CD4-positive, alpha-beta T cell treated with Interleukin-2 at 100 ng/mL for 4 hours (primary cell): ENCODE data around the gene RANGAP1.

ENCODE experiments used
- DNase-seq: peaks from one replicate; pipeline ENCODE4 v3.0.0-alpha.2; 2020; ENCODE audit warnings: low spot score

Gene RANGAP1, protein sequence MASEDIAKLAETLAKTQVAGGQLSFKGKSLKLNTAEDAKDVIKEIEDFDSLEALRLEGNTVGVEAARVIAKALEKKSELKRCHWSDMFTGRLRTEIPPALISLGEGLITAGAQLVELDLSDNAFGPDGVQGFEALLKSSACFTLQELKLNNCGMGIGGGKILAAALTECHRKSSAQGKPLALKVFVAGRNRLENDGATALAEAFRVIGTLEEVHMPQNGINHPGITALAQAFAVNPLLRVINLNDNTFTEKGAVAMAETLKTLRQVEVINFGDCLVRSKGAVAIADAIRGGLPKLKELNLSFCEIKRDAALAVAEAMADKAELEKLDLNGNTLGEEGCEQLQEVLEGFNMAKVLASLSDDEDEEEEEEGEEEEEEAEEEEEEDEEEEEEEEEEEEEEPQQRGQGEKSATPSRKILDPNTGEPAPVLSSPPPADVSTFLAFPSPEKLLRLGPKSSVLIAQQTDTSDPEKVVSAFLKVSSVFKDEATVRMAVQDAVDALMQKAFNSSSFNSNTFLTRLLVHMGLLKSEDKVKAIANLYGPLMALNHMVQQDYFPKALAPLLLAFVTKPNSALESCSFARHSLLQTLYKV

DNA sequence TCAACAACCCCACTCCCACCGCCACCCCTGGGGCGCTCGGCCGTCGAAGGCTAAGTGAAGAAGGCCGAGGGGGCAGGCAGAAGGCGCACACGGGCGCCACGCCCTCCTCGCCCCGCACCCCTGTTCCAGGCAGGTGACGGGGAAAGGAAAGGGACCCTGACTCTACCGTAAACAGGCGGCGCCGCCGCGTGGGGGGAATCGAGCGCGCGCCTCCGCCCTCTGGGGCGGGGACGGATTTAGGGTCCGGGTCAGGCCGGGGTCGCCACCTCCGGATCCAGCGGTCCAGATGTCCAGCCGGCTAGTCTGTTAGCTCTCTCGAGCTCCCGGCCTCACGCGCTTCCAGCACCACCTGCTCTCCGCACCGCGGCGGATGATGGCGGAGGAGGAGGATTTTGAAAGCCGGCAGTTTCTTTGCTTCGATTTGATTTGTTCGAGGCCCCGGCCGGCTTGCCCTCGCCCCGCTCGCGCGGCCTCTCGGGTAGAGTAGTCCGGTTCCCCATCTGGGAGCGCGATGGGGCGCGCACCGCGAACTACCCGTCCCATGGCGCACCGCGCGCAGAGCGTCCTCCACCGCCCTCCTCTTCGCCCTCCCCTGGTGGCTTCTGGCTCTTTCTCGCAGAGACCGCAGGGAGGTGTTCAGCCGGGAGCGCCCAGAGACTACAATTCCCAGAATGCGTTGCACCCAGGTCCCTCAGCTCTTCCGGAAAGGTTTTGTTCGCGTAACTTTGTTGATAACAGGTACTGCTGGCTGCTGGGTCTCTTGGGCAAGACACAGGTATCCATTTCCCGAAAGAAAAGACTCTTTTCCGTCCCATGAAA, at the start of gene RANGAP1:
Gene RANGAP1, minus strand, starts transcription at position 368 of the 819 bp plus-strand sequence. CDS start 5,143 bp downstream, outside the sequence.
- DNase-seq, result peak; percentile 98

DNA sequence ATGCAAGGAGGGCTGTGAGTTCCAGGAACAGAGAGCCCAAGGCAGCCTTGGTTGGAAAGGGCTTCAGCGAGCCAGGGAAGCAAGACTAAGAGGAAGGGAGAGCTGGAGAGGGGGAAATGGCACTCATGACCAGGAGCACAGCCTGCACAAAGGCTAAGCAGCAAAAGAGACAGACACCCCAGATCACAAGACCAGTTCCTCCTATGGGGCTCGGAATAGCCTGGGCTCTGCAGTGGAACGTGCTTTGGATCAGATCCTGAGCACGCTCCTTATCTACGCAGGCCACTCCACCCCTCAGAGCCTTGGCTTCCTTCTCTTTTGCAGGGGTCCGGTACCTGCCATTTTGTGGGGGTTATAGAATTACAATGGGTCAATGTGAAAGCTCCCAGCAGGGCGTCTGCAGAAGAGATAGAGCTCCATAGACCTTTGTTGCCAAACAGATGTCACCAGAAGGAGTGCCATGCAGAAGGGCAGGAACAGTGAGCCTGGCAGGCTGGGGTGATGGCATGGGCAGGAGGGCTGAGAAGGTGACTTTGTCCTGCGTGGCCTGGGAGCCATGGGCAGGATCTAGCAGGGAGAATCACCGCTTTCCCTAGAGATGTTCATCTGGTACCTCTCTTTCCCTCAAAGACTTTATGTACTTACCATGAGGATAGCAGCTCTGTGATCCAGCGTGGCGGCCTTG, 49.1 kb upstream of the RANGAP1 start:
- no peak for DNase-seq

DNA sequence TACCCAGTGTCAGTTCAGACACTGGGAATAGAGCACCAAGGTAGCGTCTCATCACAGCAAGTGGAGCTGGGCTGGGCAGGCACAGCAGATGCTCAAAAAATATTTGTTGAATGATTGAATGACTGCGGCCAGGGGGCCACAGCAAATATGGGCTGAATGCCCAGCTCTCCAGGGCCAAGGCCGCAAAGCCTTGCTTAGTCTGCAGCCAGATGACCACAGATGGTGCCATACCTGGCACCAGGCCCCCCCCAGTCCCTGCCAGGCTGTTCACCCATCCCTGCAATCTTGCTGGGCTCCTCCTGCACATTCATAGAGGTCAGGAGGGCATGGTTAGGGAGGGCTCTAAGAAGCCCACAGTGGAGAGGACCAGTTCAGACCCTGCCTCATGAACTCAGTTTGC, 48.2 kb upstream of the RANGAP1 start:
- DNase-seq, result no peak

DNA sequence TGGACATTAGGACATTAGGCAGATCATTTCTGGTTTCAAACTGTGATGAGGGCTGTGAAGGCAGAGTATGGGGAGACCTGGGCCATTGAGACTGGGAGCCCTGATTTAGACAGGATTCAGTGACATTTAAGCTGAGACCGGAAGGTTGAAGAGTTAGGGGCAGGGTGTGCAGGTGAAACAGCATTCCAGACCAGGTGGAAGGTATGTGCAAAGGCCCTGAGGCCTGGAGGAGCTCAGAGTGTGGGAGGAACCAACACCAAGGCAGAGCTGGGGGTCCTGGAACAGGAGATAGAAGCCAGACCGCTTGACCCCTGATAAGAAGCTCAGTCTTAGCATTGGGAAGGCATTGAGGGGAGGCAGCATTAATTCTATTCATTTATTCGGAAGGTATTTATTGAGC, 47.8 kb upstream of the RANGAP1 start:
- no peak for DNase-seq

DNA sequence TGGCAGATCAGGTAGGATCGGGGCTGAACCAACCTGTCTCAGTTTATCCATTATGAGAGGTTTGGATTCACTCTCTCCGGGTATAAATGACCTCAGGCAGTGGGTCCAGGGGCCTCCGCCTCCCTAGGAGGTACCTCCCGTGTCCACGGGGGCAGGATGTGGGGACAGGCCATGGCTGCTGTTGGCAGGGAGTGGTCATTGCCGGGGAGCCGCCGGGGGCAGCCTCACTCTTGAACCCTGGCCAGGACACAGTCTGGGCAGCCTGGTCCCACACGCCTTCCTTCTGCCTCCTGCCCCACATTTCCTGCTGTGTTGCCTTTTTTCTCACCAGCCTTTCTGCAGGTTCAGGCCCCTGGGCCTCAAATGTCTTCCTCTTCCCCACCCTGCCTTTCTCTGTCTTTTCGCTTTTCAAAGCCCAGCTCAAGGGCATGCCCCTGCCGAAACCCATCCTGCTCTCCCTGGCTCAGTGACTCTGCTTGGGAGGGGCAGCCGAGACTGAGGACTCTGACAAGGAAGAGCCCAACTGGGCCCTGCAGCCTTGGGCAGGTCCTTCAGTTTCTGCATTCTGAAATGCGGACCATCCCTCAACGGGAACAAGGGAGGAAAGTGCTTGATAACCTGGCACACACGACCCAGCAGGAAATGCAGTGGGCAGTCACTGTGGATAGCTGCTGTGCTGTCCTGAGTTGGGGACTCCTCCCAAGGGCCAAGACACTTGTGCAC, 46.4 kb upstream of the RANGAP1 start:
- no peak for DNase-seq

DNA sequence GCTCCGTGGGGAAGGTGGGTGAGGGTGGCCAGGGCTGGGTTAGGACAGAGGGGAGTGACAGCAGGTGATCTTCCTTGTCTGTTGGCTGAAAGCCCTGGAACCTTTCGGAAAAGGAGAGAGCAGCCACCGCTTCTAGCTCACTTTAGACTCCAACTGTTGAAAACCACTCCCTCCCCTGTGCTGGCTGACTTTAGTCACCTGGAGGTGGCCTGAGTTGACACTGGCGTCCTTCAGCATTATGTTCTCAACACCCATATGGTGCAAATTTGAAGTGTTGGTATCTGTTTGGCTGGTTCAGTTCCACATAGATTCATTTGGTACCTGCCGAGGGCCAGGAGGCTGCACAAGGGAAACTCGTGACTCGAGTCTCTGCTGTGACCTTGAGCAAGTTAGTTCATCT, 44.2 kb upstream of the RANGAP1 start:
- DNase-seq, result no peak

DNA sequence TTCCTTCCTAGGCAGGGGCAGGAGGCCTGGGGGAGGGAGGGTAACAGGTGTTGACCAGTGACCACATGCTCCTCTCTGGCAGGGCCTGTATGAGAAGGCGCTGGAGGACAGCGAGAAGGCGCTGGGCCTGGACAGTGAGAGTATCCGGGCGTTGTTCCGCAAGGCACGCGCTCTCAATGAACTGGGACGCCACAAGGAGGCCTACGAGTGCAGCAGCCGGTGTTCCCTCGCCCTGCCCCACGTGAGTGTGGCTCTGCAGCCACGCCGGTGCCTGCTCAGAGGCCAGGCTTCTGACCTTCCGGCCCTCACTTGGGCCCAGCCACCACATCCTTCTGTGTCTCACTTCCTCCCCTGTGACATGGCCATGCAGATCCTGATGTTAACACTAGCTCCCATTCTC, 41.1 kb upstream of the RANGAP1 start:
- no peak for DNase-seq

DNA sequence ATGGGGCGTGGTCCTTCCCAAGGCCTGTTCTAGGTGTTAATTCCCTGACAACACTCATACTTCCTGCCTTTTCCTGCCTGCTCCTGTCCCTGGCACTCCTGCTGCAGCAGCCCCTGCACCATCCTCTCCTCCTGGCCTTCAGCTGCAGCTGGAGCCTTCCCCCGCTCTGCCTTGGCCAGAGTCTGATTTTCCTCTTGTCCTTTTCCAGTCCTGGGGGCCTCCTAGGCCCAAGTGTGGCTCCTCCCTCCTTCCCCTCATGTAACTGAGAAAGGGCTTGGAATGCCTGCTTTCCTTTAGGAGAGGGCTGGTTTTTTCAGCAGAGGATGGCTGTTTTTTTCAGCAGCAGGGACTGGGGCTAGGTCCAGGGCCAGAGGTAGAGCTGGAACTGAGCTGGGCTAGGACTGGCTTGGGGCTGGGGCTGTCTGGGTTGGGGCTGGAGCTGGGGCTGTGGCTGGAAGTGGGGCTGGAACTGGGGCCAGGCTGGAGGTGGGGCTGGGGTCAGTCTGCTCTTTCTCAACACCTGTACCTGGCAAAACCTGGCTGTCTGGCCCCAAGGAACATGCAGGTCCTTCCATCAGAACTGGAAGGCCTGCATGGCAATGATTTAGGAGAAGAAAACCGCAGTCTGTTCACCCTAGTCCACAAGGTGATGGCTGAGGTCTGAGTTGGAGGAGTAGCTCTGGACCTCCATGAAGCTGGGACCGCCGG, 39.0 kb upstream of the RANGAP1 start:
- DNase-seq, result no peak

DNA sequence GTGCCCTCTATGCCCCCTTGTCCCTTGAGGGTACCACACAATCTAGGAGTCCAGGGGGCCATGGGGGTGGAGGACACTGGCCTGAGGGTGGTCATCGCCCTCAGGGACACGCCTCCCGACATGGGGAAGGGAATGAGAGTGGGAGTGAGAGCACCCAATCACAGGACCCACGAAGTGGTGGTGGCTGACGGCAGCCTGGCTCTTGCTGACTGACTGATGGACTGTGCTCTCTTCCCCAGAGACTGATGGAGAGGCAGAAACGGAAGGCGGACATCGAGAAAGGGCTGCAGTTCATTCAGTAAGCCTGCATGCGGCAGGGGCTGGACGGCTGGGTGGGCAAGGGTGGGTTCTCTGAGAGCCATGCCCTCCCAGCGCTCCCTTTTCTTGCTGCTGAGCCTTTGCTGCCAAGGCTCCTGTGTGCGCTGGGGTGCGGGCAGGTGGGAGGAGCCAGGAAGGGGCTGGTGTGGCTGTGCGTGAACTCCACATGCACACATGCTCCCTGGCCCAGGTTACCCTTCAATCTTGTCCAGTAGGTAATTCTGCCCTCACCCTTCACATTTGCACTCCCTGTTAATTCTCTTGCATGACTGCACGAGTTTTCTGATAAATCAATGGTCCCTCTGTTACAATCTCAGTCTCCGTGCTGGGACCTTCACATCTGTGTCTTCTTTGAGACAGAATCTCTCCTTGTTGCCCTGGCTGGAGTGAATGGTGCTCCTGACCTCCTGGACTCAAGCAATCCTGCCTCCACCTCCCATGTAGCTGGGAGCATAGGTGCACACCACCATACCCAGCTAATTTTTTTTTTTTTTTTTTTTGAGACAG, 34.6 kb upstream of the RANGAP1 start:
- no peak for DNase-seq

DNA sequence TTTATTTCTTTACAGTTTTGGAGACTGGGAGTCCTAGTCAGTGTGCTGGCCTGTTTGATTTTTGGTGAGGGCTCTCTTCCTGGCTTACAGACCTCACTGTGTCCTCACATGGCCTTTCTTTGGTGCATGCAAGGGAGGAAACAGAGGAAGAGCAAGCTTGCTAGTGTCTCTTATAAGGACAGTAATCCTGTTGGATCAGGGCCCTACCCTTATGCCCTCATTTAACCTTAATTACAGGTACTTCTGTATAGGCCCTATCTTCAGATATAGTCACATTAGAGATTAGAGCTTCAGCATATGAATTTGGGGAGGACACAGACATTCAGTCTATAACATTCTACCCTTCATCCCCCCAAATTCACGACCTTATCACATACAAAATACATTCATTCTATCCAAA, 29.6 kb upstream of the RANGAP1 start:
- DNase-seq, result no peak

DNA sequence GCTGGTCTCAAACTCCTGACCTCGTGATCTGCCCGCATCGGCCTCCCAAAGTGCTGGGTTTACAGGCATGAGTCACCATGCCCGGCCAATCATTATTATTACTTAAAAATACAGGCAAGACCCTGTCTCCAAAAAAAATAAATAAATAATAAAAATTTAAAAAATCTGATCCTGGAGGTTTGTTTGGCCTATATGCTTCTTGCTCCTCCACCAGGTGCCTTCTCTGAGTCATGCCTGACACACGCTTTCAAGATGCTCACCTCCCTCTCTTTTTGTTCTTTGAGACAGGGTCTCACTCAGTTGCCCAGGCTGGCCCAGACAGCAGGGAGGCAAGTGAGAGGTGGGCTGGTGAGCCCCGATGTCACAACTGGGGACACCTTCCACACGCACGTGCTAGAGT, 28.8 kb upstream of the RANGAP1 start:
- no peak for DNase-seq

DNA sequence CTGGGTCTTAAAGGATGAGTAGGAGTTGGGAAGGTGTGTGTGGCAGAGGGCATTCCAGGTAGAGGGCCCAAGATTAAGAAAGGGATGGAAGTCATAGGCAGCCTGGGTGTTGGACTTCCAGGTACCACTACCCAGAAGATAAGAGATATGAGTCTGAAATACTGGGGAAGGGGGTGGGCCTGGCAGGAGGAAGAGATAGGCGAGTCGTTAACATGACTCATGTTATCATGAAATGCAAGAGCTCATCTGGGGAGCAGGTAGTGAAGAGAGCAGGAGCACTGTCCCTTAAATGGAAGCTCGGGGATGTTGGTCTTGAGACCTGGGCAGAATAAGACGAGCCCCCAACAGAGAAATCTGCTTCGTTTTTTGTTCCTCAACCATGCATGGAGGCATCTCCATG, 25.5 kb upstream of the RANGAP1 start:
- no peak for DNase-seq

DNA sequence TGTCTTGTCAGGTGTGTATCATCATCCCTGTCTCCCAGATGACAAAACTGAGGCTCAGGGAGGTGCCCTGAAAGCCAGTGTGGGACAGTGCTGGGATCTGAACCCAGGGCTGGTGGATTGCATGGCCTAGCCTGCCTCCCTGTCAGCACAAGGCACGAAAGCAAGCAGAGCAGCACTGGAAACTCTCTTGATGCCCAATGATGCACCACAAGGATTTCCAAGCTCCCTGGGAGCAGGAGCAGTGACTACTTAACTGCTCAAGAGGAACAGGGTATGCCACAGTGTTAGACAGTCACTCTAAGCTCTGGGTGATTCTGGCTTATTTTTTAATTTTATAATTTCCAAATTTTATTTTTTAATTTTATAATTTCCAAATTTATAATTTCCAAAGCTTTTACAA, 24.3 kb upstream of the RANGAP1 start:
- no peak for DNase-seq

DNA sequence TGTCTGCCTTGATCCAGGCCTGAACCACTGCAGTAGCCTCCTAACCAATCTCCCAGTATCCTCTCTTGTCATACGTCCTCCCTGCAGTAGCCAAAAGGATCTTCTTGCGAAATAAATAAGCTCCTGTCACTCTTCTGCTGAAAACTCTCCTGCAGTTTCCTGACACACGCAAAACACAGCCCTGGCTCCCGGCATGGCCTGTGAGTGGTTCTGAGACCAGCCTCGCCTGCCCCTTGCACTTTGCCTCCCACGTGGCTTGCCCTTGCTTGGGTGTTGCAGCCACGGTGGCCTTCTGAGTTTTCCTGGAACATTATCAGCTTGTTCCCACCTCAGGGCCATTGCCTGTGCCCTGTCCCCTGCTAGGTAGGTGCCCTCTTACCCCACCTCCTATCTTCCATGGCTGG, 22.6 kb upstream of the RANGAP1 start:
- no peak for DNase-seq

DNA sequence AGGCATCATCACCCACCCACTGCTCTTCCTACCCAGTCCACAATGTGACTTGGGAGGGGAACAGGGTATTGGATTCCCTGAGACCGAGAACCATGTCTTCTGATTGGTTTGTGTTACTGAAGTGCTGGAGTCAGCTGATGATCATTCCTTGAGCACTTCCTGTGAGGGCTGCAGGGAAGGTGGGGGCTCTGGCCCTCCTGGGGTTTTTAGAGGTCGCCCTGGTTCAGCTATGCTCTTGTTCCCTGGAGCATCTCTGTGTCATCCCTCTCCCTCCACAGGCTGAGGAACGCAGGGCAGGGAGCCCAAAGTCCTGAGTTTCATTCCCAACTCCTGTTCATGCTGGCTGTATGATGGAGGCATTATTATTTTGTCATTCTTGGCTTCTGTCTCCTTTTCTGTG, 22.1 kb upstream of the RANGAP1 start:
- DNase-seq, result no peak

DNA sequence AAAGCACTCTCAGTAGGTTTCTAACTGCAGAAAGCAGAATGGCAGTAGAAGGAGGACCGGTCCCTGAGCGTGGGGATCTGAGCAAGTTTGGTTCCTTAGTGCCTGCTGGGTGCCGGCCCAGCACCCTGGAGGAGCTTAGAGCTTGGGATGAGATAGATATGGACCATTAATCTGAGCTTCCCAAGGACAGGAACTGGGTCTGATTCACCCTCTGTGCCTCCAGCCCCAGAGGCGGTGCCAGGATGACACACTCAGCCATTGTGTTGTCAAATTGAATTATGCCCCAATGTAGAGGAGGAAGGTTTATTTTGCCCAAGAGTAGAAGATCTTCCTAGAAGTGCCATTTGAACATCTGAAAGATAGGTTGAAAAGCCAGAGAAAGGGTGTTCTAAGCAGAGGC, 19.7 kb upstream of the RANGAP1 start:
- no peak for DNase-seq

DNA sequence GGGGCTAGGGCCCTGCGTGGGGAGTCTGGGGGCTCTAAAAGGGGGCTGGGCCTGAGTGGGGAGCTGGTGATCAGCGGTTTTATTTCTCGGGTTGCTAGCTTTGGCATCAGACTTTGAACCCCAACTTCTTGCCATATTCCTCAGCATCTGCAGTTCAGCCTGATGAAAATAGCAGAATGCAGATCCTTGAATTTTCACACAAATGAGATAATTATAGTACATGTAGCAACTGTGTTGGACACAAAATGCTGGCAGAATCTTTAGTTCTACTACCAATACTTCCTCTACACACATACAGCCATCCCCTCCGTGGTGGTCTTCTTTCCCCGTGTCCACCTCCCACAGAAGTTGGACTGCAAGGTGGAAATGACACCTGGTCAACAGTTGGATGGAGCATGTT, 16.8 kb upstream of the RANGAP1 start:
- no peak for DNase-seq

DNA sequence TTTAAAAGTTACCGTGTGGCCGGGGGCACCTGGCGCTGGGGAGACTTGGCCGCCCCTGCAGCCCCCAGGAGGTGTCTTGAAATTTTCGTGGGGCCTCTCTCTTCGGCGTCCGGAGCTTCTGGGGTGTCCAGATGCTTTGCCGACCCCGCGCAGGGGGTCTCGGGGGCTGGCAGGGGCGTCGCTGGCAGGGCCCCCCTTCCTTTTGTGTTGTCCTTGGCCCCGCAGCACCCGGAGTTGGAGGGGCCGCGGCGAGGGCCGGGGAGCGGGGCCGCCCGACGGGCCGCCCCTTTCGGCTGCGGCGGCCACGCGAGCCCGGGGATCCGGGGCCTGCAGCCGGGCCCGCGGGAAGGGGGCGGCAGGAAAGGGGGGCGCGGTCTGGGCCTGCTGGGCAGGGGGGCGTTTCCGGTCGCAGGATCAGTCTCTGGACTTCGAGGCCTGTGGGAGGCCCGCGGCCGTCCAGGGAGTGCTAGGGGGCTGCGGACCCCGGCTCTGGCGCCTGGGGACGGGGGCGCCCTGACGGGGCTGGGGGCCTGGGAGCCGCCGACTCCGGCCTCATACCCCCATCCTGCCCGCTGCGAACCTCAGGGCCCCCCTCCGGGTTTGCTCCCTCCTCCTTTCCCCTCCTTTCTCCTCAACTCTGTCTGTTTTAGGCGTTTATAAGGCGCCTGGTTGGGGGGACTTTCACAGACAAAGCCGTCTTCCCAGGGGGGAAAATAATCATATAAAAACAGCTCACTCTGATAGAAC, 16.2 kb upstream of the RANGAP1 start:
- DNase-seq, result no peak
